Osteoblast (primary cell): ENCODE results near the gene MMP11. TPM values are rescaled to one million over a fixed set of nuclear protein-coding genes. Genes with fewer than 3 reads are reported as not detected.

Source experiments
- DNase-seq: peaks from one replicate; pipeline ENCODE4 v3.0.0; 2011; ENCODE audit warnings: low spot score, mixed read lengths; ENCODE audit not compliant: insufficient read length; ENCODE audit errors: missing footprints
- H2AFZ ChIP-seq: 2 replicates; pipeline ENCODE4 v1.6.0; 2011; ENCODE audit warnings: mild to moderate bottlenecking, low read length
- H3K27ac ChIP-seq: 2 replicates; pipeline ENCODE4 v1.5.1; 2011; ENCODE audit warnings: mild to moderate bottlenecking, low read depth, low read length, moderate library complexity
- H3K27me3 ChIP-seq: 2 replicates; pipeline ENCODE4 v1.6.0; 2012; ENCODE audit warnings: mild to moderate bottlenecking, control low read depth, inconsistent platforms, low read length, moderate library complexity; ENCODE audit not compliant: insufficient read depth
- H3K36me3 ChIP-seq: 2 replicates; pipeline ENCODE4 v1.5.1; 2011; ENCODE audit warnings: mild to moderate bottlenecking, low read length, control low read depth, moderate library complexity; ENCODE audit not compliant: insufficient read depth
- H3K4me1 ChIP-seq: 2 replicates; pipeline ENCODE4 v1.5.1; 2011; ENCODE audit warnings: mild to moderate bottlenecking, low read length, control low read depth, moderate library complexity; ENCODE audit not compliant: insufficient read depth
- H3K4me2 ChIP-seq: 2 replicates; pipeline ENCODE4 v1.6.0; 2011; ENCODE audit warnings: mild to moderate bottlenecking, low read length; ENCODE audit not compliant: insufficient read depth
- H3K4me3 ChIP-seq: fragments of 200-600 bp; sonication (generic); 3 replicates; pipeline ENCODE4 v1.5.1; 2012; ENCODE audit warnings: mild to moderate bottlenecking, low read length, inconsistent platforms; ENCODE audit not compliant: insufficient read depth
- H3K79me2 ChIP-seq: 2 replicates; pipeline ENCODE4 v1.6.0; 2012; ENCODE audit warnings: mild to moderate bottlenecking, low read length, control low read depth, inconsistent platforms; ENCODE audit not compliant: insufficient read depth
- H3K9me3 ChIP-seq: 2 replicates; pipeline ENCODE4 v1.5.1; 2011; ENCODE audit warnings: low read depth, low read length, control low read depth
- H4K20me1 ChIP-seq: 2 replicates; pipeline ENCODE4 v1.6.0; 2012; ENCODE audit warnings: mild to moderate bottlenecking, low read length, control low read depth; ENCODE audit not compliant: insufficient read depth
- CTCF ChIP-seq: IDR thresholded peaks from 2 replicates; pipeline ENCODE4 v1.5.1; 2011; ENCODE audit warnings: mild to moderate bottlenecking, low read depth, low read length, moderate library complexity; ENCODE audit errors: extremely low read depth
- total RNA-seq: library from RNA; depleted of rRNA; stranded (reverse); fragments of >200 nt; gene quantifications from 2 replicates; pipeline ENCODE4 v1.2.3, GENCODE V29; 2012

MMP11 gene
- total RNA-seq, 1 donor, result 23.5 TPM

GRCh38 chr22:23774922-23775436 lies 2.3 kb downstream of the MMP11 start:
- Histone ChIP-seq H2AFZ (no peak overlapping the region), H3K27ac (no peak overlapping the region), H3K36me3 (no peaks in the 10 kb centered on the region), H3K4me3 (no peak overlapping the region), H3K4me1 (peaks cover 16% of the 10 kb centered on the region), H3K27me3 (peaks cover 6% of the 10 kb centered on the region), H4K20me1 (no peaks in the 10 kb centered on the region), H3K4me2 (no peak overlapping the region), H3K9me3 (no peaks in the 10 kb centered on the region), H3K79me2 (no peaks in the 10 kb centered on the region)
- peak; percentile 83 for DNase-seq
- no peak for TF ChIP-seq CTCF

- no peak overlapping the region for H3K4me3 ChIP-seq
- H3K36me3 ChIP-seq, result no peaks in the 10 kb centered on the region
- H4K20me1 ChIP-seq, result no peaks in the 10 kb centered on the region
- H3K9me3 ChIP-seq, result no peaks in the 10 kb centered on the region
- H3K4me2 ChIP-seq, result no peak overlapping the region
- H3K79me2 ChIP-seq, result no peaks in the 10 kb centered on the region
- no peak overlapping the region for H3K27ac ChIP-seq
- H3K27me3 ChIP-seq, result peaks cover 6% of the 10 kb centered on the region
- H2AFZ ChIP-seq, result no peak overlapping the region
- H3K4me1 ChIP-seq, result peaks cover 16% of the 10 kb centered on the region
- peak; percentile 66 for DNase-seq
- TF ChIP-seq CTCF, result peak; percentile 9
Measured at GRCh38 chr22:23775779-23776375, 3.2 kb downstream of the MMP11 start.

- DNase-seq, result peak; percentile 80
- peaks cover 6% of the 10 kb centered on the region for H3K27me3 ChIP-seq
- TF ChIP-seq CTCF, result no peak
Measured at GRCh38 chr22:23777776-23778576, 5.3 kb downstream of the MMP11 start.

GRCh38 chr22:23778577-23778900 lies 5.9 kb downstream of the MMP11 start:
- no peak overlapping the region for H3K4me3 ChIP-seq
- H3K79me2 ChIP-seq, result no peaks in the 10 kb centered on the region
- peaks cover 22% of the 10 kb centered on the region for H3K4me1 ChIP-seq
- no peak overlapping the region for H2AFZ ChIP-seq
- no peaks in the 10 kb centered on the region for H4K20me1 ChIP-seq
- DNase-seq, result peak; percentile 54
- peaks cover 6% of the 10 kb centered on the region for H3K27me3 ChIP-seq
- no peaks in the 10 kb centered on the region for H3K9me3 ChIP-seq
- TF ChIP-seq CTCF, result no peak
- no peak overlapping the region for H3K4me2 ChIP-seq
- no peaks in the 10 kb centered on the region for H3K36me3 ChIP-seq
- no peak overlapping the region for H3K27ac ChIP-seq

More at GRCh38 chr22:23777776-23778576, 5.3 kb downstream of the MMP11 start:
- H4K20me1 ChIP-seq, result no peaks in the 10 kb centered on the region
- no peaks in the 10 kb centered on the region for H3K79me2 ChIP-seq
- H3K27ac ChIP-seq, result no peak overlapping the region
- no peak overlapping the region for H2AFZ ChIP-seq
- no peak overlapping the region for H3K4me3 ChIP-seq
- H3K9me3 ChIP-seq, result no peaks in the 10 kb centered on the region
- no peak overlapping the region for H3K4me2 ChIP-seq
- H3K4me1 ChIP-seq, result peaks cover 24% of the 10 kb centered on the region
- H3K36me3 ChIP-seq, result no peaks in the 10 kb centered on the region
